WTC11 (cell line): ENCODE measurements around the gene NELFA. TPM values are rescaled to one million over a fixed set of nuclear protein-coding genes. Genes with fewer than 3 reads are reported as not detected.

Source experiments
- ATAC-seq: fragments of 200-7000 bp; cut with Tn5 transposase; 2 replicates; pipeline ENCODE4 v1.10.0; 2021; ENCODE audit warnings: mild to moderate bottlenecking, moderate library complexity
- CTCF ChIA-PET: fragments of 300-600 bp; sonication (Branson Sonifier 250); formaldehyde crosslinking; loops from one replicate; lab custom pipeline; 2021; ENCODE audit warnings: antibody characterized with exemption; lab: Charles Lee
- POLR2A ChIA-PET: fragments of 350-600 bp; sonication (Branson Sonifier 250); formaldehyde crosslinking; loops from one replicate; lab custom pipeline; 2021; ENCODE audit warnings: antibody characterized with exemption; lab: Charles Lee
- DNase-seq: peaks from one replicate; pipeline ENCODE4 v3.0.0; 2021; ENCODE audit warnings: low spot score
- H3K27ac Mint-ChIP-seq: 2 replicates; pipeline ENCODE4 v1.8.0; 2021; ENCODE audit warnings: mixed read lengths
- H3K27me3 Mint-ChIP-seq: 2 replicates; pipeline ENCODE4 v1.8.0; 2021; ENCODE audit warnings: low read depth, mild to moderate bottlenecking, moderate library complexity, mixed read lengths
- H3K36me3 Mint-ChIP-seq: 2 replicates; pipeline ENCODE4 v1.8.0; 2021; ENCODE audit warnings: mixed read lengths
- H3K4me1 Mint-ChIP-seq: 2 replicates; pipeline ENCODE4 v1.8.0; 2022; ENCODE audit warnings: mixed read lengths
- H3K4me3 Mint-ChIP-seq: 2 replicates; pipeline ENCODE4 v1.8.0; 2021; ENCODE audit warnings: mild to moderate bottlenecking, moderate library complexity, mixed read lengths
- H3K9me3 Mint-ChIP-seq: 2 replicates; pipeline ENCODE4 v1.8.0; 2021; ENCODE audit warnings: mixed read lengths
- ATF1 ChIP-seq: sonication (generic); formaldehyde crosslinking; IDR thresholded peaks from 2 replicates; pipeline ENCODE4 v1.8.1; 2023; ENCODE audit warnings: mild to moderate bottlenecking, moderate library complexity, missing genetic modification reagents
- FOXP1 ChIP-seq: sonication (generic); formaldehyde crosslinking; IDR thresholded peaks from 2 replicates; pipeline ENCODE4 v1.8.0; 2022; ENCODE audit warnings: missing genetic modification reagents, mild to moderate bottlenecking, moderate library complexity, borderline replicate concordance
- GABPB1 ChIP-seq: sonication (generic); formaldehyde crosslinking; IDR thresholded peaks from 2 replicates; pipeline ENCODE4 v1.8.1; 2023; ENCODE audit warnings: mild to moderate bottlenecking, missing genetic modification reagents
- GRHL2 ChIP-seq: fragments of 250-450 bp; sonication (Bioruptor Pico); IDR thresholded peaks from 2 replicates; pipeline ENCODE4 v1.8.0; 2022; ENCODE audit warnings: mild to moderate bottlenecking, moderate library complexity; ENCODE audit not compliant: insufficient replicate concordance, severe bottlenecking
- KAT7 ChIP-seq: sonication (generic); formaldehyde crosslinking; IDR thresholded peaks from 2 replicates; pipeline ENCODE4 v1.8.1; 2023; ENCODE audit warnings: missing genetic modification reagents, mild to moderate bottlenecking, borderline replicate concordance
- MYBL2 ChIP-seq: sonication (generic); formaldehyde crosslinking; IDR thresholded peaks from 2 replicates; pipeline ENCODE4 v1.8.1; 2023; ENCODE audit warnings: mild to moderate bottlenecking, moderate library complexity, missing genetic modification reagents
- NFATC4 ChIP-seq: fragments of 250-450 bp; sonication (Bioruptor Pico); IDR thresholded peaks from 2 replicates; pipeline ENCODE4 v1.9.0; 2021; ENCODE audit warnings: mild to moderate bottlenecking
- RELA ChIP-seq: sonication (generic); formaldehyde crosslinking; IDR thresholded peaks from 2 replicates; pipeline ENCODE4 v1.8.1; 2022; ENCODE audit warnings: missing genetic modification reagents, mild to moderate bottlenecking, borderline replicate concordance
- SMAD3 ChIP-seq: sonication (generic); formaldehyde crosslinking; IDR thresholded peaks from 2 replicates; pipeline ENCODE4 v1.8.0; 2022; ENCODE audit warnings: missing genetic modification reagents, mild to moderate bottlenecking, borderline replicate concordance
- ZNF317 ChIP-seq: sonication (generic); formaldehyde crosslinking; IDR thresholded peaks from 2 replicates; pipeline ENCODE4 v1.8.1; 2023; ENCODE audit warnings: low read depth, mild to moderate bottlenecking, moderate library complexity, missing genetic modification reagents, borderline replicate concordance
- ZNF423 ChIP-seq: fragments of 250-450 bp; sonication (Bioruptor Pico); IDR thresholded peaks from 2 replicates; pipeline ENCODE4 v2.1.2; 2022; ENCODE audit warnings: mild to moderate bottlenecking, moderate library complexity
- total RNA-seq: library from RNA; stranded (reverse); gene quantifications from 3 replicates; pipeline ENCODE4 v1.2.3, GENCODE V29; 2021
- TF ChIP-seq, protein P1 (sequence below): sonication (generic); formaldehyde crosslinking; IDR thresholded peaks from 2 replicates; pipeline ENCODE4 v1.8.0; 2023; ENCODE audit warnings: missing genetic modification reagents
- TF ChIP-seq, protein P2 (sequence below): fragments of 250-450 bp; sonication (Bioruptor Pico); IDR thresholded peaks from 2 replicates; pipeline ENCODE4 v1.9.0; 2021; ENCODE audit warnings: mild to moderate bottlenecking
- TF ChIP-seq, protein P3 (sequence below): sonication (generic); formaldehyde crosslinking; IDR thresholded peaks from 2 replicates; pipeline ENCODE4 v1.8.0; 2022; ENCODE audit warnings: mild to moderate bottlenecking, missing genetic modification reagents
- TF ChIP-seq, protein P4 (sequence below): sonication (generic); formaldehyde crosslinking; IDR thresholded peaks from 2 replicates; pipeline ENCODE4 v1.8.1; 2023; ENCODE audit warnings: mild to moderate bottlenecking, missing genetic modification reagents
- TF ChIP-seq, protein P5 (sequence below): sonication (generic); formaldehyde crosslinking; IDR thresholded peaks from 2 replicates; pipeline ENCODE4 v1.8.1; 2023; ENCODE audit warnings: mild to moderate bottlenecking, missing genetic modification reagents, moderate library complexity
- TF ChIP-seq, protein P6 (sequence below): fragments of 200-600 bp; IDR thresholded peaks from 2 replicates; pipeline ENCODE4 v1.8.0; 2022; ENCODE audit warnings: antibody characterized with exemption

Gene NELFA
- total RNA-seq, 1 experiment from 2014 or later: 72.6 TPM

DNA sequence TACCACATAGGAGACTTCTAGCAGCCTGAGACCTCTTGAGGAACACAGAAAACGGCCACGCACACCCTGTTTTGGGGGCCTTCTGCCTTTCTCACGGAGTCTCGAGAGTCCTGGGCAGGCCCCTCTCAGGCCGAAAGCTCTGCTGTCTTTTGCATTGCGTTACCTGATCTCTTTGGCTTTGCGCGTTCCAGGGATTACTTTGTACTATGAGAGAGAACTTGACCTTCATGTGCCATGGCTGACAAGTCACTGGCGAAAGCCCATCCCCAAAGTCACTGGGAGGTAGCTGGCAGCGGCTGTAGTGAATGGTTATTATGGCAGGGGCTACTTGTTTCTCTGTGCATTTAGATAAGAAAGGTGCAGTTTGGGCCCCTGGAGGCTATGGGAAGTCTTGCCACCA lies 42.3 kb upstream of the NELFA start:
- Mint-ChIP-seq H3K9me3 (no peaks in the 10 kb centered on the region), H3K27me3 (peaks cover 22% of the 10 kb centered on the region), H3K36me3 (no peaks in the 10 kb centered on the region), H3K4me3 (no peak overlapping the region), H3K27ac (peak overlapping the region; percentile 86), H3K4me1 (peaks cover 13% of the 10 kb centered on the region)
- POLR2A ChIA-PET: no interaction called here
- CTCF ChIA-PET: no interaction called here
- ATAC-seq: no peak; the same call in 1 of the 2 replicates
- DNase-seq: no peak
- TF ChIP-seq, protein P1, sequence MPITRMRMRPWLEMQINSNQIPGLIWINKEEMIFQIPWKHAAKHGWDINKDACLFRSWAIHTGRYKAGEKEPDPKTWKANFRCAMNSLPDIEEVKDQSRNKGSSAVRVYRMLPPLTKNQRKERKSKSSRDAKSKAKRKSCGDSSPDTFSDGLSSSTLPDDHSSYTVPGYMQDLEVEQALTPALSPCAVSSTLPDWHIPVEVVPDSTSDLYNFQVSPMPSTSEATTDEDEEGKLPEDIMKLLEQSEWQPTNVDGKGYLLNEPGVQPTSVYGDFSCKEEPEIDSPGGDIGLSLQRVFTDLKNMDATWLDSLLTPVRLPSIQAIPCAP (CRISPR knock-in tag): no peak
- TF ChIP-seq, protein P2, sequence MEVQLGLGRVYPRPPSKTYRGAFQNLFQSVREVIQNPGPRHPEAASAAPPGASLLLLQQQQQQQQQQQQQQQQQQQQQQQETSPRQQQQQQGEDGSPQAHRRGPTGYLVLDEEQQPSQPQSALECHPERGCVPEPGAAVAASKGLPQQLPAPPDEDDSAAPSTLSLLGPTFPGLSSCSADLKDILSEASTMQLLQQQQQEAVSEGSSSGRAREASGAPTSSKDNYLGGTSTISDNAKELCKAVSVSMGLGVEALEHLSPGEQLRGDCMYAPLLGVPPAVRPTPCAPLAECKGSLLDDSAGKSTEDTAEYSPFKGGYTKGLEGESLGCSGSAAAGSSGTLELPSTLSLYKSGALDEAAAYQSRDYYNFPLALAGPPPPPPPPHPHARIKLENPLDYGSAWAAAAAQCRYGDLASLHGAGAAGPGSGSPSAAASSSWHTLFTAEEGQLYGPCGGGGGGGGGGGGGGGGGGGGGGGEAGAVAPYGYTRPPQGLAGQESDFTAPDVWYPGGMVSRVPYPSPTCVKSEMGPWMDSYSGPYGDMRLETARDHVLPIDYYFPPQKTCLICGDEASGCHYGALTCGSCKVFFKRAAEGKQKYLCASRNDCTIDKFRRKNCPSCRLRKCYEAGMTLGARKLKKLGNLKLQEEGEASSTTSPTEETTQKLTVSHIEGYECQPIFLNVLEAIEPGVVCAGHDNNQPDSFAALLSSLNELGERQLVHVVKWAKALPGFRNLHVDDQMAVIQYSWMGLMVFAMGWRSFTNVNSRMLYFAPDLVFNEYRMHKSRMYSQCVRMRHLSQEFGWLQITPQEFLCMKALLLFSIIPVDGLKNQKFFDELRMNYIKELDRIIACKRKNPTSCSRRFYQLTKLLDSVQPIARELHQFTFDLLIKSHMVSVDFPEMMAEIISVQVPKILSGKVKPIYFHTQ (CRISPR knock-in tag): no peak
- TF ChIP-seq, protein P3, sequence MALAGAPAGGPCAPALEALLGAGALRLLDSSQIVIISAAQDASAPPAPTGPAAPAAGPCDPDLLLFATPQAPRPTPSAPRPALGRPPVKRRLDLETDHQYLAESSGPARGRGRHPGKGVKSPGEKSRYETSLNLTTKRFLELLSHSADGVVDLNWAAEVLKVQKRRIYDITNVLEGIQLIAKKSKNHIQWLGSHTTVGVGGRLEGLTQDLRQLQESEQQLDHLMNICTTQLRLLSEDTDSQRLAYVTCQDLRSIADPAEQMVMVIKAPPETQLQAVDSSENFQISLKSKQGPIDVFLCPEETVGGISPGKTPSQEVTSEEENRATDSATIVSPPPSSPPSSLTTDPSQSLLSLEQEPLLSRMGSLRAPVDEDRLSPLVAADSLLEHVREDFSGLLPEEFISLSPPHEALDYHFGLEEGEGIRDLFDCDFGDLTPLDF (CRISPR knock-in tag): no peak
- TF ChIP-seq, protein P4, sequence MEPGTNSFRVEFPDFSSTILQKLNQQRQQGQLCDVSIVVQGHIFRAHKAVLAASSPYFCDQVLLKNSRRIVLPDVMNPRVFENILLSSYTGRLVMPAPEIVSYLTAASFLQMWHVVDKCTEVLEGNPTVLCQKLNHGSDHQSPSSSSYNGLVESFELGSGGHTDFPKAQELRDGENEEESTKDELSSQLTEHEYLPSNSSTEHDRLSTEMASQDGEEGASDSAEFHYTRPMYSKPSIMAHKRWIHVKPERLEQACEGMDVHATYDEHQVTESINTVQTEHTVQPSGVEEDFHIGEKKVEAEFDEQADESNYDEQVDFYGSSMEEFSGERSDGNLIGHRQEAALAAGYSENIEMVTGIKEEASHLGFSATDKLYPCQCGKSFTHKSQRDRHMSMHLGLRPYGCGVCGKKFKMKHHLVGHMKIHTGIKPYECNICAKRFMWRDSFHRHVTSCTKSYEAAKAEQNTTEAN (CRISPR knock-in tag): no peak
- no peak for TF ChIP-seq KAT7 (CRISPR knock-in tag)
- TF ChIP-seq, protein P5, sequence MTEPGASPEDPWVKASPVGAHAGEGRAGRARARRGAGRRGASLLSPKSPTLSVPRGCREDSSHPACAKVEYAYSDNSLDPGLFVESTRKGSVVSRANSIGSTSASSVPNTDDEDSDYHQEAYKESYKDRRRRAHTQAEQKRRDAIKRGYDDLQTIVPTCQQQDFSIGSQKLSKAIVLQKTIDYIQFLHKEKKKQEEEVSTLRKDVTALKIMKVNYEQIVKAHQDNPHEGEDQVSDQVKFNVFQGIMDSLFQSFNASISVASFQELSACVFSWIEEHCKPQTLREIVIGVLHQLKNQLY: no peak
- TF ChIP-seq, protein P6, sequence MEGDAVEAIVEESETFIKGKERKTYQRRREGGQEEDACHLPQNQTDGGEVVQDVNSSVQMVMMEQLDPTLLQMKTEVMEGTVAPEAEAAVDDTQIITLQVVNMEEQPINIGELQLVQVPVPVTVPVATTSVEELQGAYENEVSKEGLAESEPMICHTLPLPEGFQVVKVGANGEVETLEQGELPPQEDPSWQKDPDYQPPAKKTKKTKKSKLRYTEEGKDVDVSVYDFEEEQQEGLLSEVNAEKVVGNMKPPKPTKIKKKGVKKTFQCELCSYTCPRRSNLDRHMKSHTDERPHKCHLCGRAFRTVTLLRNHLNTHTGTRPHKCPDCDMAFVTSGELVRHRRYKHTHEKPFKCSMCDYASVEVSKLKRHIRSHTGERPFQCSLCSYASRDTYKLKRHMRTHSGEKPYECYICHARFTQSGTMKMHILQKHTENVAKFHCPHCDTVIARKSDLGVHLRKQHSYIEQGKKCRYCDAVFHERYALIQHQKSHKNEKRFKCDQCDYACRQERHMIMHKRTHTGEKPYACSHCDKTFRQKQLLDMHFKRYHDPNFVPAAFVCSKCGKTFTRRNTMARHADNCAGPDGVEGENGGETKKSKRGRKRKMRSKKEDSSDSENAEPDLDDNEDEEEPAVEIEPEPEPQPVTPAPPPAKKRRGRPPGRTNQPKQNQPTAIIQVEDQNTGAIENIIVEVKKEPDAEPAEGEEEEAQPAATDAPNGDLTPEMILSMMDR: no peak
- TF ChIP-seq ZNF423 (CRISPR knock-in tag): no peak
- no peak for TF ChIP-seq SMAD3 (CRISPR knock-in tag)
- TF ChIP-seq FOXP1 (CRISPR knock-in tag): no peak
- no peak for TF ChIP-seq GRHL2 (CRISPR knock-in tag)

DNA sequence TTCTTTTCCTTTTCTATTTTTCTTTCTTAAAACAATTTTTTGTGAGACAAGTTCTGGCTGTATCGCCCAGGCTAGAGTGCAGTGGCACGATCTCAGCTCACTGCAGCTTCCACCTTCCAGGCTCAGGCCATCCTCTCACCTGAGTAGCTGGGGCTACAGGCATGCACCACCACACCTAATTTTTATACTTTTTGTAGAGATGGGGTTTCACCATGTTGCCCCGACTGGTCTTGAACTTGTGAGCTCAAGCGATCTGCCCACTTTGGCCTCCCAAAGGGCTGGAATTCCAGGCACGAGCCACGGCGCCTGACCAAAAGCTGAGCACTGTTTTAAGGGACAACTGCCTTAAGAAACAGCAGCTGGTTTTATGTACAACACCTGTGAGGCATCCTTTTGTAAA lies 41.0 kb upstream of the NELFA start:
- ChIA-PET CTCF (interaction anchor here (1.1 kb wide), 1 partner anchor 10 kb away, joined by 3 read pairs; no protein-coding TSS in a partner anchor), POLR2A (no interaction called here)
- Mint-ChIP-seq H3K9me3 (no peaks in the 10 kb centered on the region), H3K27me3 (peaks cover 24% of the 10 kb centered on the region), H3K36me3 (no peaks in the 10 kb centered on the region)
- ATAC-seq: no peak
- DNase-seq: no peak
- TF ChIP-seq NFATC4 (no peak), MYBL2 (no peak), RELA (CRISPR knock-in tag) (no peak), ZNF317 (CRISPR knock-in tag) (no peak), ATF1 (CRISPR knock-in tag) (no peak), GABPB1 (CRISPR knock-in tag) (no peak)
- TF ChIP-seq, all 79 proteins: peak for 0
- Mint-ChIP-seq H3K4me1 (peaks cover 13% of the 10 kb centered on the region), H3K4me3 (no peak overlapping the region), H3K27ac (no peak overlapping the region)
